Nephron progenitor cell (in vitro differentiated cells): Measurements from ENCODE around the gene CABP5.
"Not testable (repeated sequence)": the region's sequence is repeated elsewhere in the genome, so short reads cannot be mapped to it uniquely, and the experiment has no call there.

ENCODE experiments used
- DNase-seq: peaks from one replicate; pipeline ENCODE4 v3.0.0; 2021
- H3K27ac Mint-ChIP-seq: 2 replicates; pipeline ENCODE4 v1.8.0; 2021; ENCODE audit warnings: mild to moderate bottlenecking, moderate library complexity, mixed read lengths
- H3K27me3 Mint-ChIP-seq: 2 replicates; pipeline ENCODE4 v1.8.0; 2021; ENCODE audit warnings: mild to moderate bottlenecking, low read depth, mixed read lengths; ENCODE audit not compliant: poor library complexity
- H3K36me3 Mint-ChIP-seq: 2 replicates; pipeline ENCODE4 v1.8.0; 2021; ENCODE audit warnings: low read depth, mixed read lengths
- H3K4me1 Mint-ChIP-seq: 2 replicates; pipeline ENCODE4 v1.8.0; 2021; ENCODE audit warnings: mixed read lengths
- H3K4me3 Mint-ChIP-seq: 2 replicates; pipeline ENCODE4 v1.8.0; 2021; ENCODE audit warnings: mild to moderate bottlenecking, moderate library complexity, mixed read lengths
- H3K9me3 Mint-ChIP-seq: 2 replicates; pipeline ENCODE4 v1.8.0; 2021; ENCODE audit warnings: mild to moderate bottlenecking, moderate library complexity, mixed read lengths
- TF ChIP-seq, protein P1 (sequence below): fragments of 200-600 bp; sonication (generic); IDR thresholded peaks from 2 replicates; pipeline ENCODE4 v1.5.0; 2021; ENCODE audit warnings: antibody characterized with exemption

The CABP5 gene

DNA sequence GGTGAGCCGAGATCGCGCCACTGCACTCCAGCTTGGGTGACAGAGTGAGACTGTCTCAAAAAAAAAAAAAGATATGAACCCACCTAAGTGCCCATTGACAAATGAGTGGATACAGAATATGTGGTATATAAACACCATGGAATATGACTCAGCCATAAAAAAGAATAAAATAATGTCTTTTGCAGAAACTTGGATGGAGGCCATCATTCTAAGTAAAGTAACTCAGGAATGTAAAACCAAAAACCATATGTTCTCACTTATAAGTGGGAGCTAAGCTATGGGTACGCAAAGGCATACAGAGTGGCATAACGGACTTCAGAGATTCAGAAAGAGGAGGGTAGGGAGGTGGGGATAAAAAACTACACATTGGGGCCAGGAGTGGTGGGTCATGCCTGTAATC lies 37.2 kb upstream of the CABP5 start:
- TF ChIP-seq, protein P1, sequence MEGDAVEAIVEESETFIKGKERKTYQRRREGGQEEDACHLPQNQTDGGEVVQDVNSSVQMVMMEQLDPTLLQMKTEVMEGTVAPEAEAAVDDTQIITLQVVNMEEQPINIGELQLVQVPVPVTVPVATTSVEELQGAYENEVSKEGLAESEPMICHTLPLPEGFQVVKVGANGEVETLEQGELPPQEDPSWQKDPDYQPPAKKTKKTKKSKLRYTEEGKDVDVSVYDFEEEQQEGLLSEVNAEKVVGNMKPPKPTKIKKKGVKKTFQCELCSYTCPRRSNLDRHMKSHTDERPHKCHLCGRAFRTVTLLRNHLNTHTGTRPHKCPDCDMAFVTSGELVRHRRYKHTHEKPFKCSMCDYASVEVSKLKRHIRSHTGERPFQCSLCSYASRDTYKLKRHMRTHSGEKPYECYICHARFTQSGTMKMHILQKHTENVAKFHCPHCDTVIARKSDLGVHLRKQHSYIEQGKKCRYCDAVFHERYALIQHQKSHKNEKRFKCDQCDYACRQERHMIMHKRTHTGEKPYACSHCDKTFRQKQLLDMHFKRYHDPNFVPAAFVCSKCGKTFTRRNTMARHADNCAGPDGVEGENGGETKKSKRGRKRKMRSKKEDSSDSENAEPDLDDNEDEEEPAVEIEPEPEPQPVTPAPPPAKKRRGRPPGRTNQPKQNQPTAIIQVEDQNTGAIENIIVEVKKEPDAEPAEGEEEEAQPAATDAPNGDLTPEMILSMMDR, result no peak
- Mint-ChIP-seq H3K27ac (no peak overlapping the region), H3K36me3 (no peaks in the 10 kb centered on the region), H3K4me1 (no peaks in the 10 kb centered on the region), H3K4me3 (no peak overlapping the region), H3K27me3 (peaks cover 19% of the 10 kb centered on the region), H3K9me3 (peaks cover 4% of the 10 kb centered on the region)
- DNase-seq, result no peak

DNA sequence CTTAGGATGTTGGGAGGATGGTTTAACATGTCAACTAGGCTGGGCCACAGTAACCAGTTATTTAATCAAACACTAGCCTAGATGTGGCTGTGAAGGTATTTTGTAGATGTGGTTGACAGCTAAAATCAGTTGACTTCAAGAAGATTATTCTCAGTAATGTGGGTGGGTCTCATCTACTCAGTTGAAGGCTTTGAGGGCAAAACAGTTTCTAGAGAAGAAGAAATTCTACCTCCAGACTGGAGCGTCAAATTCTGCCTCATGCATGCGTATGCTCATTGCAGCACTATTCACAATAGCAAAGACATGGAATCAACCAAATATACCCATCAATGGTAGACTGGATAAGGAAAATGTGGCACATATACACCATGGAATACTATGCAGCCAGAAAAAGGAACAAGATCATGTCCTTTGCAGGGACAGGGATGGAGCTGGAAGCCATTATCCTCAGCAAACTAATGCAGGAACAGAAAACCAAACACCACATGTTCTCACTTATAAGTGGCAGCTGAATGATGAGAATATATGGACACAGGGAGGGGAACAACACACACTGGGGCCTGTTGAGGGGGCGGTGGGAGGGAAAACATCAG lies 26.4 kb upstream of the CABP5 start:
- not testable (repeated sequence) for H3K4me1 Mint-ChIP-seq, DNase-seq, H3K9me3 Mint-ChIP-seq, H3K27ac Mint-ChIP-seq, H3K36me3 Mint-ChIP-seq, H3K27me3 Mint-ChIP-seq, H3K4me3 Mint-ChIP-seq

DNA sequence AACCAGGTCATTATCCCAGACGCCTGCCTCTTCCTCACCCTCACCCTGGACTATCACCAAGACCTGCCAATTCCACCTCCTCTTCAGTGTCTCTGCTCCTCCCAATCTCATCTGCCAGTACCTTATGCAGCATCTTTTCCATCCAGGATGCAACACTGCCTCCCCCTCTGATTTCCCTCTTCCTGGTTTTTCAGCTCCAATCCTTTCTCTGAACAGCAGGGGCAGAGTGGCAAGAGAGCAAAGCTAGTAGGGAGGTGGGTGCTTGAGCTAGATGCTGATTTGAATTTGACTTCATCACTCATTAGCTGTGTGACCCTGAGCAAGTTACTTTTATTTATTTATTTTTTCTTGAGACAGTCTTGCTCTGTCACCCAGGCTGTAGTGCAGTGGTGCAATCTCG lies 25.6 kb upstream of the CABP5 start:
- Mint-ChIP-seq H3K4me3 (no peak overlapping the region), H3K4me1 (no peaks in the 10 kb centered on the region), H3K27me3 (peaks cover 13% of the 10 kb centered on the region), H3K27ac (no peak overlapping the region), H3K9me3 (peaks cover 10% of the 10 kb centered on the region), H3K36me3 (no peaks in the 10 kb centered on the region)
- no peak for DNase-seq
- TF ChIP-seq, protein P1, result no peak

DNA sequence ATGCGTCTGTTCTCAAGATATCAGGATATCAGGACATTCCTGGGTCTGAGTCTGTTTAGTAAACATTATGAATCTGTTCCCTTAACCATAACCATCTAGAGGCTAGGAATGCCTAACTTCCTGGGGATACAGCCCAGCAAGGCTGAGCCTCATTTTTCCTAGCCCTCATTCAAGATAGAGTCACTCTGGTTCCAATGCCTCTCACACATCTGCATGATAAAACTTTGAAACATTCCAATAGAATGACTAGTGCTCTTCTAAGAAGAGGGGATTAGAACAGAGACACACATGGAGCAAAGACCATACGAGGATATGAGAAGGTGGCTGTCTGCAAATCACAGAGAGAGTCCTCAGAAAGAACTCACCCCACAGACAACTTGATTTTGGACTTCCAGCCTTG lies 20.6 kb upstream of the CABP5 start:
- H3K36me3 Mint-ChIP-seq, result no peaks in the 10 kb centered on the region
- H3K4me1 Mint-ChIP-seq, result peaks cover 5% of the 10 kb centered on the region
- DNase-seq, result no peak

DNA sequence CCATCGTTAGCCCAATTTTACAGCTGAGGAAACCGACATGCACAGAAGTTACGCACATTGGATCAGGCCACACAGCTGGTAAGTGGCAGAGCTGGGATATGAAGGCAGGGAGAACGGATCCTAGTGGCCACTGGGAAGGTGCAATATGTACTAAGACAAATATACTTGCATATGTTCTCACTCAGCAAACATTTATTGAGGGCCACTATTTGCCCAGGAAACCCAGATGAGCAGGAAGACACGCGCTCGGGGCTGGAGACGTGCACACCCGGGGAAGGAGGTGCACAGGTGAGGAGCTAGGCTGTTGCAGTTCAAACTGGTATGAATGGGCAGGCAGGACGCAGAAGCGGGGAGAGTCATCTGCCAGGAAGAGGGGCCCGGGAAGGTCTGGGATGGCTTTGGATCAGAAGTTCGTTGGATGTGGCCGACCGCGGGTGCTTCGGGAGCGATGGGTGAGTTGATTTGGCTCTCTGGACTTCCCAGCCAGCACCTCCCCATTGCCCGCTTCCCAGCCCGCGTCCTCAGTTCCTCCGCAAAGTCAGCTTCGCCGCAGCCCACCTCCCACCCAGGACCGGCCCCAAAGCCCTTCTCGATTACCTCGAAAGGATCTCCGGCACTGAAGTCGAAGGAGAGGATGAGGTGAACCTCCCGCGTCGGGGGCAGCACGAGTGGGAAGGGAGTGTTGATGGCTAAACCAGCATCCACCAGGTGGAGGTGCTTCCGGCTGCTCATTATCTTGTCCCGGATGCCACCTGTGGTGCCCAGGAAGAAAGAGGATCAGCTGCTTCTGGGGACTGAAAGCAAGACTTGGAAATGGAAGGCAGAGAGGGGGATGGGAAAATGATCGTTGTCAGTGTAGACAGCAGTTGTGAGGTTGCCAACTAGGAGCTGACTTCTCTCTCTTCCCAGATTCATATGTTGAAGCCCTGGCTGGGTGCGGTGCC lies 17.8 kb upstream of the CABP5 start:
- peak overlapping the region; percentile 84 for H3K27ac Mint-ChIP-seq
- H3K27me3 Mint-ChIP-seq, result peaks cover 42% of the 10 kb centered on the region
- DNase-seq, result no peak
- peaks cover 5% of the 10 kb centered on the region for H3K4me1 Mint-ChIP-seq
- H3K9me3 Mint-ChIP-seq, result peaks cover 12% of the 10 kb centered on the region
- peak overlapping the region; percentile 8 for H3K4me3 Mint-ChIP-seq
- H3K36me3 Mint-ChIP-seq, result no peaks in the 10 kb centered on the region
- TF ChIP-seq, protein P1, result no peak

More for the DNA sequence above, 20.6 kb upstream of the CABP5 start:
- TF ChIP-seq, protein P1, result no peak
- no peak overlapping the region for H3K4me3 Mint-ChIP-seq
- H3K27ac Mint-ChIP-seq, result no peak overlapping the region
- H3K9me3 Mint-ChIP-seq, result peaks cover 12% of the 10 kb centered on the region
- peaks cover 49% of the 10 kb centered on the region for H3K27me3 Mint-ChIP-seq

DNA sequence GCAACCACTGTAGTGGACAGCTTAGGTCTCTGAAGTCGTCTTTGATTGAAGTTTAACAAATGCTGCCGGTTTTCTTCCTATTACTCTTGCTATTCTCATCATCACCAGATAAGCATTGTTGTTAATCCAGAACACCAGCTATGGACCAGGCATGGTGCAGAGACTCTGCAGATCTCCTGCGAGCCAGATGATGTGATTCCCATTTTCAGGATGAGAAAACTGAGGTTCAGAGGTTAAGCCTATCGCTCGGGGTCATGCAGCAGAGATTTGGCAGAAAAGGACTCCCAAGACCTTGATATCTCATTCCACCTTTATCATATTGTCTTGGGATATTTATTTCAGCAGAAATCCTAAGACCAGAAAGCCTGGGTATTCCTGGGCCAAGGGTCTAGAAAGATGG lies 16.5 kb upstream of the CABP5 start:
- Mint-ChIP-seq H3K27ac (no peak overlapping the region), H3K27me3 (peaks cover 45% of the 10 kb centered on the region), H3K4me3 (no peak overlapping the region), H3K36me3 (no peaks in the 10 kb centered on the region), H3K4me1 (peaks cover 5% of the 10 kb centered on the region), H3K9me3 (peaks cover 12% of the 10 kb centered on the region)
- no peak for DNase-seq
- TF ChIP-seq, protein P1, result no peak
